HTR-8/SVneo (cell line): Measurements from ENCODE around the gene ZIK1.
A peak's percentile ranks its signal among the peaks of the same experiment; 100 is the strongest.

Experiments
- DNase-seq: peaks from one replicate; pipeline ENCODE4 v3.0.0; 2011; ENCODE audit warnings: low spot score, mixed read lengths; ENCODE audit not compliant: insufficient read length
- FAIRE-seq: peaks from 2 replicates; lab custom pipeline; 2011; peaks lifted over from hg19 to GRCh38; lab: Jason Lieb, UNC

Gene ZIK1

DNA sequence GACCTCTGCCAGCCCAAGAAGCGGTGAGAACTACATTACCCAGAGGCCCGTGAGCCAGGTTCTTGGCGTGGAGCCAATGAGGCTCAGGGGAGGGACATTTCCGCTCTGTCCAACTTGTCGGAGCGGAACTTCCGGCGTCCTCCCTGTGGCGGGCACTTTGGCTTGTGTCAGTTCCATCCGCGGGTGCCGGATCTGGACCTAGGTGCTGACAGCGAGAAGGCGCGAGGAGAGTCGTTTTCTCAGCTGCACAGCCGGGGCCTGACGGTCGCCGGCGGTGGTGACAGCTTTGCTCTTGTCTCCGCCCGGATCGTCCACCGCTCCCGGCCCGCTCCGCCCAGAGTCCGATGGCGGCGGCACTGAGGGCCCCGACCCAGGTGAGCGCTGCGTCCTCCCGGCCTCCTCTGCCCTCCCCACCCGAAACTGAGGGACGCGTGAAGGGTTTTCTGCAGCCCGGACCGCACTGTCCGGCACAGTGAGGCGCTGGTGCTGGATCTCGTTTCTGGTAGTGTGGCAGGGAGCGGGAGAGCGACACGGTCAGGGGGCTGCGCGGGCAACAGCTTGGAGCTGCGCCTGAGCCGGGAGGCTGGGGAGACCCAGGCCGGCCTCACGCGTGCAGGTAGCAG is 15.9 kb downstream of the ZIK1 start, which contains the start of gene ZNF530:
TSS of gene ZNF530 (plus strand) at position 125 of the 623 bp plus-strand sequence. CDS start 4,461 bp downstream, outside the sequence.
- peak; percentile 88 for DNase-seq
- FAIRE-seq = peak; percentile 89

DNA sequence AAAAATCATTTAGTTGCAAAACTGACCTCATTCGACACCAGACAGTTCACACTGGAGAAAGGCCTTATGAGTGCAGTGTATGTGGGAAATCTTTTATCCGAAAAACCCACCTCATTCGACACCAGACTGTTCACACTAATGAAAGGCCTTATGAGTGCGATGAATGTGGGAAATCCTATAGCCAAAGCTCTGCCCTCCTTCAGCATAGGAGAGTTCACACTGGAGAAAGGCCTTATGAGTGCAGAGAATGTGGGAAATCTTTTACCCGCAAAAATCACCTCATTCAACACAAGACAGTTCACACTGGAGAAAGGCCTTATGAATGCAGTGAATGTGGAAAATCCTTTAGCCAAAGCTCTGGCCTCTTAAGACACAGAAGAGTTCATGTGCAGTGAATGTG is 23.0 kb downstream of the ZIK1 start:
- DNase-seq (no peak), FAIRE-seq (no peak)

DNA sequence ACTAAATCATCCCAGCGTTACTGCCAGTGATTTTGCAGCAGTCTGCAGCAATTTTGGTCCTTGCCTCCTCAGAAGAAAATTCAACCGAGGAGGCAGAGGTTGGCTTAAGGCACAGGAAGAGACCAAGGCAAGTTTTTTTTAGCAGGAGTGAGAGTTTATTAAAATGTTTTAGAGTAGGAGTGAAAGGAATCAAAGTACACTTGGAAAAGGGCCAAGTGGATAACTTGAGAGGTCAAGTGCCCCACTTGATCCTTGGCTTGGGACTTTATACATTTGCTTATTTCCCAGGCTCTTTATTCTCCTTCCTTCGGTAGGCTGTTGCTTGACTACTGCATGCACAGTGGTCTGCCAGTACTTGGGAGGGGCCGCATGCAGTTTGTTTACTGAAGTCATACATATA is 27.2 kb downstream of the ZIK1 start:
- no peak for FAIRE-seq
- DNase-seq = no peak

DNA sequence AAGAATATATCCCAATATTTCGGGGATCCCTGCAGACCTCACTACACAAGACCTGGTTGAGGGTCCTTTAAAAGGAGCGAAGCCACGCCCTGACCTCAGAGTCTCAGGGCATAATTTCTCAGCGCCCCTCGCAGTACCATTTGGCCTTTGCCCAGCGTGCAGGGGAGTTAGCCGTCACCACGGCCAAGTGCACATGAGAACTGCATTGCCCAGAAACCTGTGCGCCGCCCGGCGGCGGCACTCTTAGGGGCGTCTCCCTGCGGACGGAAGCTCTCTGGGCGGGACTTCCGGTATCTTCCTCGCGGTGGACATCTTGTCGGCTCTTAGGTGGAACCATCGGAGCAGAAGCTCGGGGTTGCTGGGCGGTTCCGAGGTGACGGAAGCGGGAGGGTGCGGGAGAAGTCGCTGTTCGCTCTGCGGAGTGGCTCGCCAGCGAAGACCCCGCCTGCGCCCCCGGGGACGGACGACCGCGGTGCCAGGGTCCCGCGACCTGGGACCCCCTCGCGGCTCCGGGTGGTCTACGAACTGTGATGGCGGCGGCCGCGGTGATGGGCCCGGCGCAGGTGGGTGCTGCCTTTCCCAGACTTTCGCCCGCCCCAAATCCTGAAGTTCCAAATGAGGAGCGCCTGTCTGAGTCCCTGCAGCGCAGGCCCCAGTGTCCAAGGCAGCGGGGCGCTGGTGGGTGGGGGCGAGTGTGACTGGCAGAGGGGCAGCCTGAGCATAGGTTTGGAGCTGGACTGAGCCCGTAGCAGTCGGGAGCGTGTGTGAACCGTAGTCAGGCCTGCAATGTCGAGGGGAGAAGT is 30.2 kb downstream of the ZIK1 start, which contains the start of gene ZNF134:
TSS of gene ZNF134 (plus strand) at position 302 of the 803 bp plus-strand sequence. CDS start 5,227 bp downstream, outside the sequence.
- FAIRE-seq = peak; percentile 16

DNA sequence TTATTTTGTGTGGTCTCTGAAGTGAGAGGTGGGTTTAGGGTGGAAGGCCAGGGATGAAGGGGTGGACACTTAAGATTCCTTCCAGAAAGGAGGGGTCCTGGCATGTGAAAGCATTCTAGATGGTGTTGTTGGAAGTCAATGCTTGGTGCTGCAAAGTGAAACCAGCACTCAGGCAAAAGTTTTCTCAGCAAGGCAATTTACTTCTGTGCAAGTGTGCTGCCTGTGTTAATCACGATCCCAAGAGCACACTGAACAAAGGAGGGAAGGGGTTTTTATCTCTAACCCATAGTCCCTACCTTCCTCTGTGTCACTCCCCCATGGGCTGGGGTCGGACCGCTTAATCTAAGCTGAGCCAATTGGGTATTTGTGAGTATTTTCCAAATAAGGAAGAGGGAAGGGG is 31.4 kb downstream of the ZIK1 start:
- FAIRE-seq (no peak), DNase-seq (no peak)

More for the DNA sequence above, 30.2 kb downstream of the ZIK1 start, which contains the start of gene ZNF134:
- peak; percentile 95 for DNase-seq

DNA sequence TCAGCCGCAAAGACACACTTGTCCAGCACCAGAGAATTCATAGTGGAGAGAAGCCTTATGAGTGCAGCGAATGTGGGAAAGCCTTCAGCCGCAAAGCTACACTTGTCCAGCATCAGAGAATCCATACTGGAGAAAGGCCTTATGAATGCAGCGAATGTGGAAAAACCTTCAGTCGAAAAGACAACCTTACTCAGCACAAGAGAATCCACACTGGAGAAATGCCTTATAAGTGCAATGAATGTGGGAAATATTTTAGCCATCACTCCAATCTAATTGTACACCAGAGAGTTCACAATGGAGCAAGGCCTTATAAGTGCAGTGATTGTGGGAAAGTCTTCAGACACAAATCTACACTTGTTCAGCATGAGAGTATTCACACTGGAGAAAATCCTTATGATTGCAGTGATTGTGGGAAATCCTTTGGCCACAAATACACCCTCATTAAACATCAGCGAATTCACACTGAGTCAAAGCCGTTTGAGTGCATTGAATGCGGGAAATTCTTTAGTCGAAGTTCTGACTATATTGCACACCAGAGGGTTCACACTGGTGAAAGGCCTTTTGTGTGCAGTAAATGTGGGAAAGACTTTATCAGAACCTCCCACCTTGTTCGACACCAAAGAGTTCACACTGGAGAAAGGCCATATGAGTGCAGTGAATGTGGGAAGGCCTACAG is 36.9 kb downstream of the ZIK1 start:
- FAIRE-seq = no peak
- DNase-seq = no peak

DNA sequence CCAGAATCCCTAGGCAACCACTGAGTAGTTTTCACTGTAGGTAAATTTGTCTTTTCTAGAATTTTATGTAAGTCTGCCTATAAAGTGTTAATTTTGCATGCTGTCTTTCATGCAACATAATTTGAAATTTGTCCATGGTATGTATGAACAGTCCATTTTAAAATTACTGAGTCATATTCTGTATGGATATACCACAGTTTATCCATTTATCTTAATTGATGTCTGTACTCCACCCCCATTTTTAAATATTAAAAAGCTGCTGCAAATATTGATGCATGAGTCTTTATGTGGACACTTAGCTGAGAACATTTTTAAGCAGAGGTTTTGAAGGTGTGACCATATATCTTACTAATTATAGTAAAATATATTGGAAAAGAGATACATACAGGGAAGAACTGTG is 39.1 kb downstream of the ZIK1 start:
- DNase-seq = no peak
- FAIRE-seq = no peak

DNA sequence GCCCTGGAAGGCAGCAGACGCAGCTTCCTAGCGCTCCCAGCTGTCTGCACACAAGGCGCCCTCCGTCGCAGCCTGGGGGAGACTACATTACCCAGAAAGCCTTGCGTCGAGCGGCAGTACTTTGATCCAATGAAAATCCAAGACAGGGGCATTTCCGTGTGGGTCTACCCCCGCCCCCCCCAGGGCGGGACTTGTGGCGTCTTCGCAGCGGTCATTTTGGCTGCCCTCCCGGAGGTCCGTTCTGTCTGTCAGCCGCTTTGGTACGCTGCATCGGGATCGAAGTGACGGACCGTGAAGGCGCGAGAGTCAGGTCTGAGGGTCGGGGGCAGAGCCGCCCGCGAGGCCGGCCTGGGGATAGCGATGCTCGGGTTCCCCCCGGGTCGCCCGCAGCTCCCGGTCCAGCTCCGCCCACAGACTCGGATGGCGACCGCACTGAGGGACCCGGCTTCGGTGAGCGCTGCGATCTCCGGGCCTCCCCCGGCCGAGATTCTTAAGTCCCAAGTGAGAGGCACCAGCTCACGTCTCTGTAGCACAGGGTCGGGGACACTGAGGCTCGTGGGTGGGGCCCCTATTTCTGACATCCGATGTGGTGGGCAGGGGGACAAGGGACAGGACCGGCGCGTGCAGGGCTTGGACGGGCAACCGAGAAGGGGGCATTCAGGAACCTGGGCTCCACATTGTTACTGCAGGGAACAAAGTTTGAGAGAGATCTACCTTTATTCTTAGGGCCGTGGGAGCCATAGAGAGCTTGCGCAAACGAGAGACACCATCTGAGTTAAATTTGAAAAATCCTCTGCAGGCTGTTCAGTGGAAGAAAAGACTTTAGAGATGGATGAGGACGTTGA is 49.3 kb downstream of the ZIK1 start, which contains the start of gene ZNF211:
TSS of gene ZNF211 (plus strand) at position 182 of the 845 bp plus-strand sequence. CDS start at position 361, 179 bp downstream.
- DNase-seq = peak; percentile 93
- FAIRE-seq = peak; percentile 89

DNA sequence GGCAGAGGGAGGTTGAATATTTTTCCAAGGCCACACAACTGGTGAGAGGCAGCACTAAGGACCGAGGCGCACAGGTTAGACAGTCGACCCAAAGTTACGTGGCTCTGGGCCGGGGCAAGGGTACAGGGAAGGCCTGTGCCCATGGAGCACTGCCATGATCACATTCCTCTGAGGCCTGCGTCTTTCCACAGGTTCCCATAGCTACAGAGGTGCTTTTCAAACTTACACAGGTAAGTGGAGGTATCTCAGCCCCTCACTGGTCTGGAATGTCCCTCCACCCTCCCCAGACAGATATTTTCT is 49.8 kb downstream of the ZIK1 start:
- DNase-seq = no peak
- no peak for FAIRE-seq

DNA sequence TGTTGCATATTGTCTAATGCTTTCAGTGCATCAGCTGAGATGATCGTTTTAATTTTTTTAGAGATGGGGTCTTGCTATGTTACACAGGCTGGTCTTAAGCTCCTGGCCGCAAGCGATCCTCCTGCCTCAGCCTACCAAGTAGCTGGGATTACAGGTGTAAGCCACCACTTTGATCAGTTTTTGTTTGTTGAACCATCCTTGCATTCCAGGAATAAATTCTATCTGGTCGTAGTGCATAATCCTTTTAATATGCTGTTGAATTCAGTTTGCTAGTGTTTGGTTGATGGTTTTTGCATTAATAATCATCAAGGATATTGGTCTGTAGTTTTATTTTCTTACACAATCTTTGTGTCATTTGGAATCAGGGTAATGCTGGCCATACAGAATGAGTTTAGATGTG is 53.4 kb downstream of the ZIK1 start:
- no peak for FAIRE-seq

DNA sequence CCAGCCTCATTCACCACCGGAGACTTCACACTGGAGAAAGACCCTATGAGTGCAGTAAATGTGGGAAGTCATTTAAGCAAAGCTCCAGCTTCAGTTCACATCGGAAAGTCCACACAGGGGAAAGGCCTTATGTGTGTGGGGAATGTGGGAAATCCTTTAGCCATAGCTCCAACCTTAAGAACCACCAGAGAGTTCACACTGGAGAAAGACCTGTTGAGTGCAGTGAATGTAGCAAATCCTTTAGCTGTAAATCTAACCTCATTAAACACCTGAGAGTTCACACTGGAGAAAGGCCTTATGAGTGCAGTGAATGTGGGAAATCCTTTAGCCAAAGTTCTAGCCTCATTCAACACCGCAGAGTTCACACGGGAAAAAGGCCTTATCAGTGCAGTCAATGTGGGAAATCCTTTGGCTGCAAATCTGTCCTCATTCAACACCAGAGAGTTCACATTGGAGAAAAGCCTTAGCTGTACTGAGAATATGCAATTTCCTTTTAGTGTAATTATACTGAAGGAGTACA is 57.8 kb downstream of the ZIK1 start:
- no peak for DNase-seq
- no peak for FAIRE-seq

More for the DNA sequence above, 53.4 kb downstream of the ZIK1 start:
- no peak for DNase-seq

DNA sequence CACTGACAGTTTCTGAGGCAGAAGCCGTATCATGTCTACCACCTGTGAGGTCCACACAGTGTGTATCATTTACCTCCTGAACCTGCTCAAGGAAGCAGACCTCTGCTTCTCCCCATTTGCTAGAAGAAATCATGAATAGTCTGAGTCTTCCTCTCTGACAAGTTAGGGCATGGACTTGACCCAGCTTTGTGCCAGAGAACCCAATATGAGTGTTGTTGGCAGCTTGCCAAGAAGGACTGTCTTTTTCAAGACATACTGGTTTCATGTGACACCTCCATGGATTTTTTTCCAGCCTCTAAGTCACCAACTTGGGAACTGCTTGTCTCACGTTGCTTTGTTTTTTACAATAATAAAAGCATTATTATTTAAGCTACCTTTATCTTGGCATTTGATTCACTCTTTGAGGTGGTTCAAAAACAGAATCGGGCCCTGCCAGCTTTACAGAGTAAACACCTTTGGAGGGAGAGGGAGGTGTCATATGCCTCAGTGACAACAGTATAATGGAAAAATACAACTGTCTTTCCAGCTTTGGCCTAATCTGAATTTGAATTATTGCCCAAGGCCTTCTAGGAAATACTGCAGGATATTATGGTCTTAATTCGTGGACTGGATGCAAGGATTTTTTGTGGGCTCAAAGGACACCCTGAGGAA is 58.6 kb downstream of the ZIK1 start:
- no peak for FAIRE-seq
- DNase-seq = no peak
